Stimulated activated CD8-positive, alpha-beta memory T cell treated with anti-CD3 and anti-CD28 coated beads, Interleukin-12 subunit alpha, Interleukin-12 subunit beta, amount 100 ng/mL, for 24 hours (primary cell): ENCODE results near the gene SLC44A1.

Experiments
- DNase-seq: peaks from one replicate; pipeline ENCODE4 v3.0.0-alpha.2; 2020; ENCODE audit errors: extremely low read depth

Gene SLC44A1

GRCh38 chr9:105244003-105244733, at the start of gene SLC44A1:
Gene SLC44A1, plus strand, starts transcription at chr9:105244651. Its CDS starts 218 bp downstream, at chr9:105244869.
- peak; percentile 83 for DNase-seq

GRCh38 chr9:105195259-105195658, 49.2 kb upstream of the SLC44A1 start:
- DNase-seq = no peak

GRCh38 chr9:105198023-105198422, 46.4 kb upstream of the SLC44A1 start:
- DNase-seq = no peak

GRCh38 chr9:105198865-105199264, 45.6 kb upstream of the SLC44A1 start:
- no peak for DNase-seq

- DNase-seq = no peak
Observed at GRCh38 chr9:105204416-105204815, 40.0 kb upstream of the SLC44A1 start.

- DNase-seq = no peak
Observed at GRCh38 chr9:105205787-105206495, 38.5 kb upstream of the SLC44A1 start.

GRCh38 chr9:105206496-105206820, 38.0 kb upstream of the SLC44A1 start:
- no peak for DNase-seq

GRCh38 chr9:105206821-105207699, 37.4 kb upstream of the SLC44A1 start:
- no peak for DNase-seq

- no peak for DNase-seq
Observed at GRCh38 chr9:105216440-105217178, 27.8 kb upstream of the SLC44A1 start.

GRCh38 chr9:105218673-105219072, 25.8 kb upstream of the SLC44A1 start:
- DNase-seq = no peak

- DNase-seq = no peak
Observed at GRCh38 chr9:105219291-105219805, 25.1 kb upstream of the SLC44A1 start.

GRCh38 chr9:105220451-105220850, 24.0 kb upstream of the SLC44A1 start:
- no peak for DNase-seq

- DNase-seq = no peak
Observed at GRCh38 chr9:105223544-105224140, 20.8 kb upstream of the SLC44A1 start.

- no peak for DNase-seq
Observed at GRCh38 chr9:105226055-105226454, 18.4 kb upstream of the SLC44A1 start.

- no peak for DNase-seq
Observed at GRCh38 chr9:105232207-105232606, 12.2 kb upstream of the SLC44A1 start.

GRCh38 chr9:105233873-105234272, 10.6 kb upstream of the SLC44A1 start:
- DNase-seq = no peak

- no peak for DNase-seq
Observed at GRCh38 chr9:105236261-105236660, 8.2 kb upstream of the SLC44A1 start.

- DNase-seq = no peak
Observed at GRCh38 chr9:105237246-105237645, 7.2 kb upstream of the SLC44A1 start.

GRCh38 chr9:105238302-105238701, 6.1 kb upstream of the SLC44A1 start:
- no peak for DNase-seq

GRCh38 chr9:105241356-105242043, 3.0 kb upstream of the SLC44A1 start:
- DNase-seq = no peak

GRCh38 chr9:105242062-105242461, 2.4 kb upstream of the SLC44A1 start:
- DNase-seq = no peak
